HCT116 (cell line): ENCODE results near the gene INTS6.

Source experiments
- CBX3 ChIP-seq: IDR thresholded peaks from 2 replicates; pipeline ENCODE4 v1.6.1; 2012; ENCODE audit warnings: low read depth
- CTCF ChIP-seq, 3 experiments: fragments of 200-600 bp in 1 of 3; sonication (generic) in 1 of 3; IDR thresholded peaks in 2 of 3; conservative IDR thresholded peaks in 1 of 3; 2 replicates each; pipeline ENCODE4 v1.5.1; 2012 to 2017; ENCODE audit warnings: low read depth in 2 of 3, low read length in 2 of 3, antibody characterized with exemption in 1 of 3, borderline replicate concordance in 1 of 3, control low read depth in 1 of 3, mild to moderate bottlenecking in 1 of 3, mixed read lengths in 1 of 3, mixed run types in 1 of 3, moderate library complexity in 1 of 3; ENCODE audit not compliant: insufficient read depth in 1 of 3
- EGR1 ChIP-seq: IDR thresholded peaks from 2 replicates; pipeline ENCODE4 v1.6.1; 2012; ENCODE audit warnings: low read depth
- POLR2A ChIP-seq: IDR thresholded peaks from 2 replicates; pipeline ENCODE4 v1.7.0; 2011; ENCODE audit warnings: borderline replicate concordance; ENCODE audit not compliant: insufficient read depth, insufficient read length; ENCODE audit errors: extremely low read depth
- RAD21 ChIP-seq: IDR thresholded peaks from 2 replicates; pipeline ENCODE4 v1.6.1; 2012; ENCODE audit warnings: low read depth, mild to moderate bottlenecking
- REST ChIP-seq: IDR thresholded peaks from 2 replicates; pipeline ENCODE4 v1.6.1; 2012; ENCODE audit warnings: low read depth
- TCF7L2 ChIP-seq: IDR thresholded peaks from 2 replicates; pipeline ENCODE4 v1.7.0; 2011; ENCODE audit warnings: borderline replicate concordance, inconsistent platforms; ENCODE audit not compliant: insufficient read depth, insufficient read length; ENCODE audit errors: extremely low read depth

- TF ChIP-seq REST (no peak), CBX3 (no peak), CTCF (IDR thresholded peaks at IDR 0.05 in 2 of 3, conservative IDR thresholded peaks at IDR 0.05 in 1 of 3; ENCODE audit: borderline replicate concordance in 1 of 3, insufficient read depth in 1 of 3, low read depth in 2 of 3, low read length in 2 of 3) (no peak), EGR1 (no peak), TCF7L2 (no peak), RAD21 (no peak), POLR2A (no peak)
Observed at GRCh38 chr13:51359352-51359751, 93.5 kb downstream of the INTS6 start.
